H4 (cell line): ENCODE results near the gene ZNF473. TPM values are rescaled to one million over a fixed set of nuclear protein-coding genes. Genes with fewer than 3 reads are reported as not detected.

Source experiments
- DNase-seq: peaks from one replicate; pipeline ENCODE4 v3.0.0-alpha.2; 2015; ENCODE audit warnings: low spot score
- total RNA-seq: library from RNA; depleted of rRNA; stranded (reverse); fragments of >200 nt; shearing (Covaris generic); gene quantifications from 2 replicates; pipeline ENCODE4 v1.2.3, GENCODE V29; 2014

Gene ZNF473
- total RNA-seq, 1 experiment from 2014 or later = 15.8 TPM

DNA sequence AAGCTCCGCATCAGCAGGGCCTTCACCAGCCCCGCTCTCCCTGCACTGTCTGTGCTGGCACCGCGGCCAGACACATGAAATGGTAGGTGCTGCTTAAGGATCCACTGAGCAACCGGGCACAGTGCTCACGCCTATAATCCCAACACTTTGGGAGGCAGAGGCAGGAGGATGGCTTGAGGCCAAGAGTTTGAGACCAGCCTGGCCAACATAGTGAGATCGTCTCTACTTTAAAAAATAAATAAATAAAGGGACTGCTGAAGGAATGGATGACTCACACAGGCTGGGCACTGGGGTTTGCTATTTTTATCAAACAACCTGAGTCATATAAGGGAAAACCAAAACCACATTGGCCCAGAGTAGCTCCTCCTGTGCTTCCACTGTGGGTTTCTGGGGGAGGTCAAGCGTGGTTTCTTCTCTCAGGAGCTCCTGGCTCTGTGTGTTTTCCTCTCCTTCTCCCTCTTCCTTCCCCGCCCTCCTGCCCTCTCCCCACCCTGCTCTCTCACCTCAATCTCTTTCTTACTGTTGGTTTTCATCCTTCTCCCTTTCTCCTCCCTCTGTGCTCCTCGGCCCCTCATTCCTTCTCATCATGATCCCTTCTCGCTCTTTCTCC is 21.9 kb upstream of the ZNF473 start:
- DNase-seq = peak; percentile 98

DNA sequence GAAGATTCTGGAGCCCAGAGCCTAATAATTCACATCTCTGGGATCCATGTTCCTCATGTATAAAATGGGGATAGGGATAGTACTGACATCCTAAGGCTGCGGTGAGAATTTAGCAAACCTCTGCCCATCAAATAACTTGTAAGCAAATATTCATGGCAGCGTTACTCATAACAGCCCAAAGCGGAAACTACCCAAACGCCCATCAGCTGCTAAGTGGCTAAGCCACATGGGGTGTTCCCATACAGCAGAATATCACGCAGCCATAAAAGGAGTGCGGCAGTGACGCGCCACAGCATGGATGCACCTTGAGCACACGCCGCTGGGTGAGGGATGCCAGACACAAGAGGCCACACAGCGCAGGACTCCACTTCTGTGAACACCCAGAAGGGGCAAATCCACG is 20.4 kb upstream of the ZNF473 start:
- DNase-seq = no peak

DNA sequence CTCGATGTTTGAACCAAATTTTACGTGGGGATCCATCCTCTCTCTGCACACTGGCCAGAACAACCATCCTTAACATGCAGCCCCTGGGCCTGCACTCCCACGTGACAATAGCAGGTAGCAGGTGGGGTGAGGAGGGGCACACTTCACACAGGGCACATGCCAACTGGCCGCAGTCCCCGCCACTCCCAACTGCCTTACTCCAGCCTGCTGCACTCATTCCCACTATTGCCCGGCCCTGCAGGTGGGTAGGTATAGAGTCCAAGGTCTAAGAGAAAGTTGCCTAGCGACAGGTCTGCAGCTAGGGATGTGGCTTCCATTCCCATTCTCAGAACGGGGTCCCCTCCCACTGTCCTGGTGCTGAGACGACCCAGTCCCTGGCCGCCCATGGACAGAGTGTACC is 18.6 kb upstream of the ZNF473 start:
- no peak for DNase-seq

DNA sequence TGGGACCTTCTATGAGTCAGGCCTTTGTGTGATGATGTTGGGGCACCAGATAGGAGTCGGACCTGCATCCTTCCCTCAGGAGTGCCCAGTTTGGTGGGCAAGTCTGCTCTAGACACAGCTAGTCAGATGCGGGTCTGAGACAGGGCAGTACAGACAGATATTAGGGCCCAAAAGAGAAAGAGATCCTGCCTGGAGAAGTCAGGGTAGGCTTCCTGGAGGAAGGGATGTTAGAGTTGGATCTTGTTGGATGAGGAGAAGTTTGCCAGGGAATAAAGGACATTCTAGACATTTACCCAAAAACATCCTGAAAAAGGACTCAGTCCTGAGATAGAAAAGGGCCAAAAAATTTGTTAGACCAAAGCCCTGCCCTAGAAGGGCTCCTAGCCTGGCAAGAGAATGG is 17.9 kb upstream of the ZNF473 start:
- DNase-seq = no peak

DNA sequence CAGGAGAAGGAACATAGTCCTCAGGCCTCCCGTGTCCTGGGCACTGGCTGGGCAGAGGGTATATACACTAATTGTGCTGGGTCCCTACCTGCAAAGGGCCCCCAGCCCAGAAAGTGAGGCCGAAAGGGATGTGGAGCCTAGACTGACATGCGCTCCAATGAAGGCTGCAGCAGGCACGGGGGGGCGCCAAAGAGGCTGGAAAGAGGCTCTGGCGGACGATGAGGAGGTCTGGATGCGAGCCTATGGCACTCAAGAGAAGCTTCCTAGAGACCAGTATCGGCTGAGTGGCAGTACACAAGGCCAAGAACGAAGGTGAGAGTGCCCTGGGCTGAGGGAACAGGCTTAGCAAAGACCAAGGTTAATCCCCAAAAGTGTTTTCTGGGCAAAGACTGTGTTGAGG is 17.3 kb upstream of the ZNF473 start:
- no peak for DNase-seq

DNA sequence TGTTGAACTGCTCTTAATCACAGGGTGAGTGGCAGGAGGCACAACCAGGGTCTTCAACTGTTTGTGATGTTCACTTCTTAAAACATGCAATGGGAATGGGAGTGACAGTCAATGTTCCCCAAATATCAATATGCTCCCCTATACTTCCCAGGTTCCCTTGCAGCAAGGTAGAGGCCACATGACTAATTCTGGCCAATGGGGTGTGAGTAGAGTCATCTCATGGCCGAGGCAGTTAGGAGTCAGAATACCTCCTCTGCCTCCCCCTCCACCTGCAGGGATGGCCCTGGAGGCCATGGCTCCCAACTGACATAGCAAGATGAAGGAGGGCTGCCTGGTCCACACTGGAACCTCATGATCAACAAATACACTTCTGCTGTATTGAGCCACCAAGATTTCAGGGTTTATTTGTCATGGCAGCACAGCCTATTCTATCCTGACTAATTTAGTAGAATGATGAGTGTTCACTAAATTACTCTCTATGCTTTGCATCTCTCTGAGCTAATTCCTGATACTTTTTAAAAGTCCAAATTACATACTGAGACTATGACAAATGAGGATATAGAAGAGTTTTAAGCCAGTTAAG is 9.5 kb upstream of the ZNF473 start:
- DNase-seq = no peak

DNA sequence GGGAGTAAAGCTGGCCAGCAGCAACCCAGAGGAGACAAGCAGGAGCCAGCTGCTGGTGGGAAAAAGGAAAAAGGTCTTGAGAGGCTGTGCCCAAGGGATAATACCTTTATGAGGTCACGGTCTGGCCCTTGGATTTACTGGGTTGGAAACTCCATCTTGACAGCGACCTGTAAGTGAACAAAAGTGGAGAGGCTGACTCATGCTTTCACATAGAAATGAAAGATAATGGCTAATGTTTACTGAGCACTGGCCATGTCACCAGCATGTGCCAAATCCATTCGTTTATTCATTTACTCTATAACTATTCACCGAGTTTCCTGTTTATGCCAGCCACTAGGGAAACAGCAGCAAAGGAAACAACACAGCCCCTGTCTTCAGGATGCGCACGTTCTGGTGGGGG is 5.3 kb upstream of the ZNF473 start:
- no peak for DNase-seq

DNA sequence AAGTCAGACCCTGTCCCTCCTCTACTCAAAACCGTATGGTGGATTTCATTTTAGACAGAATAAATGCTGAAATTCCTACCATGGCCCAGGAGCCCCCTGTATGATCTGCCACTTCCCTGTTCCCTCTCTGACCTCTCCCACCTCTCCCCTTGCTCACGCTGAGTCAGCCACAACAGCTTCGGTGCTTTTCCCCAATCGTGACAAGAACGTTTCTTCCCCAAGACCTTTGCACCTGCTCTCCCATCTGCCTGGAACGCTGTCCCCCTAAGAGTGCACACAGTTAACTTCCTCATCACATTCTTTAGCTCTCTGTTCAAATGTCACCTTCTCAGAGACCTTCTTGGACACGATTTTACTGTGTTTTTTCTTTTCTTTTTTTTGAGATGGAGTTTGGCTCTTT is 3.0 kb upstream of the ZNF473 start:
- no peak for DNase-seq

DNA sequence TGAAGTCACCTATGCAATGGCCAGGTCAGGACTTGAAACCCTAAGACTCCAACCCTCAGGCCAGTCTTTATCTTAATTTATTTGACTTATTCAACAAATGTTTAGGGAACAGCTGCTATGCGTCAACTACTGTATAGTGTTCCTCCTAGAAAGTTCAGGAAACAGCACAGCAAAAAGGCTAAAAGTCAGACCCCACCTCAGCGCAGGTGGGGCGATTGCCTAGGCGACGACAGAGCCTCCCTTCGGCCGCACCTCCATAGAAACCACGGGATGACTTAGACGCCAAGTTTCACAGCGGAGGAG is 1.1 kb upstream of the ZNF473 start:
- no peak for DNase-seq

DNA sequence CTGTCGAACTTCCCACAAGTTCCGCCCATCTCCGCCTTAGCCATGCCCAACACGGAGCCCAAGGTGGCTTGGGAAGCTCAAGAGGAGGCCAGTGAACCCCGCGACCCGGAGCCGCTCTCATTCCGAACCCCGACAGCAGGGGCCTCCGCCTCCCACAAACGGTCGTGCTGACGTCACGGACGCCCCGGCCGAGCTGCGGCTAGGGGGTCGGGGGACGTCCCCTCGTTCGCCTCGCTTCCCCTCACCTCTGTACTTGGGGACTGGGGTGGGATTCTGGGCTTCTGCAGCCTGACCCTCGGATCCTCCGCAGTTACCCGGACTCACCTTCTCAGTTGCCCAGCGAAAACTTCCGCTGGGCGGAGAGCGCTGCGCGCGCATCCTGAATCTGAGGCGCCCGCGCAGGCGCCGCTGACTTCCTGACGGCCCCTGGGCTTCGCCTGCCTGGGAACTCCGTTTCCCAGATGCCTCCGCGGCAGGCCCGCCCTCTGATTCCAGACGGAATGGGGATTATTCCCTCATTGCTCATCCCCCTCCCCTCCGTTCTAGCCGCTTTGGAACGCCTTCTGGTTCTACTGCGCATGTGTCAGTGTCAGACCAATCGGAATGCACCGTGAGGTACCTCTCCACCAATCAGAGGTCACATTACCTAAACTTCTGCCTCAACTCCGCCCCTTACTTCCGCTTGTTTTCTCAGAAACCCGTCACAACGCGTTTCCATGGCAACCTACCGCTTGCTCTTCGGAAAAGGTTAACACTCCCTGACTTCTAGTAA is 597 bp upstream of the ZNF473 start, which contains the start of gene VRK3:
VRK3 (minus strand) TSS at position 351 of the 772 bp plus-strand sequence. CDS start 9,210 bp downstream, outside the sequence.
- peak; percentile 100 for DNase-seq

DNA sequence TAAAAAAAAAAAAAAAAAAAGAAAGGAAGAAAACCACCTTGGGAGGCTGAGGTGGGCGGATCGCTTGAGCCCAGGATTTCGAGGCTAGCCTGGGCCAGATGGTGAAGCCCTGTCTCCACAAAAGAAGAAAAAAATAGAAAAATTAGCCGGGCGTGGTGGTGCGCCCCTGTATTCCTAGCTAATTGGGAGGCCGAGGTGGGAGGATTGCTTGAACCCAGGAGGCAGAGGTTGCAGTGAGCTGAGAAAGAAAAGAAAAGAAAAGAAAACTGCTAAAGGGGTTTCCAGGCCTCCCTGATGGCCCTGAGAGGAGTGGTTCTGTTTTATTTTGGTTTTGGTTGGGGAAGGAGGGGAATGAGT is 723 bp downstream of the ZNF473 start:
- DNase-seq = no peak

DNA sequence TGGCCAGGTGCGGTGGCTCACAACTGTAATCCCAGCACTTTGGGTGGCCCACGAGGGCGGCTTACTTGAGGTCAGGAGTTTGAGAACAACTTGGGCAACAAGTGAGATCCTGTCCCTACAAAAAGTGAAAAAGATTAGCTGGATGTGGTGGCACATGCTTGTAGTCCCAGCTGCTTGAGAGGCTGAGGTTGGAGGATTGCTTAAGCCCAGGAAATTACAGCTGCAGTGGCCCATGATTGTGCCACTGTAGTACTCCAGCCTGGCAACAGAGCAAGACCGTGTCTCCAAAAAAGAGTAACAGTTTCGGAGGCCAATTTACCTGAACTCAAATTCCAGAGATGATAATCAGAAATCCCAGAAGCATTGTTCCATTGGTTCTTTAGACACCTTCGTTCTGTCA is 4.4 kb downstream of the ZNF473 start:
- DNase-seq = no peak

DNA sequence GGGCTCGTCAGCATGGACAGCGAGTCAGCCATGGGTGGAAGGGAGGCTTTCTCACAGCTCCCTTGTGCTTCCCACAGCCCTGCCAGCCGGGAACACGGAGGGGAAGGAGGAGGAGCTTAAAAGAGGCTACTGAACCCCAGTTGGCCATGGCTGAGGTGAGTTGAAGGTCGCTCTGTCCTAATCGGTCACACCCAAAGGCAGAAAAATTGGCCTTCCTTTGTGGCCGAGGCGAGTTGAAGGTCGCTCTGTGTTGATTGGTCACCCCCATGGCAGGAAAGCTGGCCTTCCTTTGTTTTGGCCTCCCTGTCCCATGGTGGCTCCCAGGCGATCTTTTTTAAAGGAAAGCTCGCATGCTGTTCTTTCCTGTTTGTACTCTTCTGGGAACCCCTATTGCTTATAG is 5.1 kb downstream of the ZNF473 start:
- DNase-seq = no peak

DNA sequence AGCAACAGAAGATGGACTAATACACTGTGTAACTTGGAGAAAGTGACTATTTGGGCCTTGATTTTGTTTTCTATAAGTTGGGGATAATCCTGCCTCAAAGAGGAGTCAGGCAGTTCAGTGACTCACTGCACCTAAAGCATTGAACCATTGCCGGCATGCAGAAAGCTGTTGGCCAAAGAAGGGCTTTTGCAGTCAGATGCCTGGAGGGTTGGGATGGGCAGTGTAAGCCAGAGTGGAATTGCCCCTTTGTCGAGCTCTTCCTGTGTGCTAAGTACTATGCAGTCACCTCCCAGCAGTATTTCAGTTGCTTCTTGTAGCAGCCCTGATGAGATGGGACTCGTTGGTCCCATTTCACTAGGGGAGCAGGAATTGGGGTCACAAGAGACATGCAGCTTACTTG is 11.1 kb downstream of the ZNF473 start:
- no peak for DNase-seq

DNA sequence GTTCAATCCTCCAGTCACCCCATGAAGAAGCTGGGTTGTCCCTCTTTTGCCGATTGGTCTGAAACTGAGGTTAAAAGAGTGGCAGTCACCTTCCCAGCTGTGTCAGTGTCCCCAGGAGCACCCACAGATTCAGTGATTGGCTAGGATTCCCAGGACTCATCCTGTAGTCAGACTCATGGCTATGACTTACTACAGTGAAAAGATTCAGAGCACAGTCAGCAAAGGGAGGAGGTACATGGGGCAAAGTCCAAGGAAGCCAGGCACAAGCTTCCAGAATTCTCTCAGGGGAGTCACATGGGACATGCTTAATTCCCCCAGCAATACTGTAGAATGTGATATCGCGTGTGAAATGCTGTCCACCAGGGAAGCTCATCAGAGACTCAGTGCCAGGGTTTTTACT is 14.2 kb downstream of the ZNF473 start:
- DNase-seq = no peak

DNA sequence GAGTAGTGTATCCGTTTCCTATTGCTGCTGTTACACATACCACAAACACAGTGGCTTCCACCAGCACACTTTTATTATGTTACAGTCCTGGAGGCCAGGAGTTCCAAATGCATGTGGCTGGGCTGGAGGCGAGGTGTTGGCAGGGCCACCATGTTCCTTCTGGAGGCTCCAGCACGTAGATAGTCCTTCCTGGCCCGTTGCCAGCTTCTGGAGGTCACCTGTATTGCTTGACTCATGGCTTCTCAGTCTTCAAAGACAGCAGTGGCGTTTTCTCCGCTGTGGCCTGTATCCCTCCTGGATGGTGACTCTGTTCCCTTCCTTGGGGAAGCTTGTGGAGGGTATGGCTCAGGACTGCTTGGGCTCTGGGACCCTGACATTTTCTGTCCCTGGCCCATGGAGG is 15.2 kb downstream of the ZNF473 start:
- DNase-seq = no peak

DNA sequence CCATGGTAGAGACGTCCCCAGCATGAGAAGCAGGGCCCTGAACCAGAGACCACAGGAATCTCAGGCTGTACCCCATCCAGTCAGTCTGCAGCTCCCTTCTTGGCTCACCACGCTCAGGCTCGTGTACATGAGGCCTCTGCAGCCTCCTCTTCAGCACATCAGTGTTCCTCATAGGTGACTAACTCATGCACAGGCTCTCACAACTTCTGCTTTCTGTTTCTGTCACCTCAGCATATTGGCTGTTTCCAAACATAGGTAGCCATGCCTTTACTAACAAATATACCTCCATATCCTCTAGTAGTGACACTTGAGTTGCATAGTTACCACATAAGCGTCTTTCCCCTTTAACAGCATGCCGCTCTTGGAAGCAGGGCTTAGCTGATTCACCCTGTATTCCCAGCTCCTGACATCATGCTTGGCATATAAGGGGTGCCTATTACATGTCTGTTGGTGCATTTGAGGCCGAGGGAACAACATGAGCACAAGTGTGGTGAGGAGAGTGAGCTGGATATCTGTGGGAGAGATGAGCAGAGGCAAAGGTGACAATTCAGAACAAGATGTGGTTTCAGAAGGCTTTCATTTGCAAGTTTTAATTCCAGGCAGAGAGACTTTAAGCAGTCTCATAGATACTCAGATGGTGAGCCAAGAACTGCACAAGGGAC is 16.7 kb downstream of the ZNF473 start:
- DNase-seq = no peak

DNA sequence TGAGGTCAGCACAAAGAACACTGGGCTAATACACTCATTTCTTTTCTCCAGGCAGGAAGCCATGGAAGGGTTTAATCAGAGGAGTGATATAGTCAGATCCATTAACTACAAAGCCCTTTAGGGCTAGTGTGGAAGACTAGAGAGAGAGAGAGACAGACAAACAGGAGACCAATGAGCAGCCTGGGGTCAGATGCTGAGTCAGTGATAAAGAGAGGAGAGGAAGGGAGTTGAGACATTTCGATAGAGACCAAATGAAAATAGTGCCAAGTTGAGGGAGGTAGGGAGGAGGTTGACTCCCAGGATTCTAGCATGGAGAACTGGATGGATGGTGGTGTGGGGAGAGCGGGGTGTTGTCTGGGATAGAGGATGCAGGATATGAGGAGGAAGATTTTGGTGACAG is 18.2 kb downstream of the ZNF473 start:
- DNase-seq = no peak

DNA sequence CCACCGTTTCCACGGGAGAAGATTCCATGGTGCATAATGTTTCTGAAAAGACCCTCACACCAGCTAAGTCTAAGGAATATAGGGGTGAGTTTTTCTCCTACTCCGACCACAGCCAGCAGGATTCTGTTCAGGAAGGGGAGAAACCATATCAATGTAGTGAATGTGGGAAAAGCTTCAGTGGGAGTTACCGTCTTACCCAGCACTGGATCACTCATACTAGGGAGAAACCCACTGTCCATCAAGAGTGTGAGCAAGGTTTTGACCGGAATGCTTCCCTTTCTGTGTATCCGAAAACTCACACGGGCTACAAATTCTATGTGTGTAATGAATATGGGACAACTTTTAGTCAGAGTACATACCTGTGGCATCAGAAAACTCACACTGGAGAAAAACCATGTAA is 19.1 kb downstream of the ZNF473 start:
- no peak for DNase-seq

DNA sequence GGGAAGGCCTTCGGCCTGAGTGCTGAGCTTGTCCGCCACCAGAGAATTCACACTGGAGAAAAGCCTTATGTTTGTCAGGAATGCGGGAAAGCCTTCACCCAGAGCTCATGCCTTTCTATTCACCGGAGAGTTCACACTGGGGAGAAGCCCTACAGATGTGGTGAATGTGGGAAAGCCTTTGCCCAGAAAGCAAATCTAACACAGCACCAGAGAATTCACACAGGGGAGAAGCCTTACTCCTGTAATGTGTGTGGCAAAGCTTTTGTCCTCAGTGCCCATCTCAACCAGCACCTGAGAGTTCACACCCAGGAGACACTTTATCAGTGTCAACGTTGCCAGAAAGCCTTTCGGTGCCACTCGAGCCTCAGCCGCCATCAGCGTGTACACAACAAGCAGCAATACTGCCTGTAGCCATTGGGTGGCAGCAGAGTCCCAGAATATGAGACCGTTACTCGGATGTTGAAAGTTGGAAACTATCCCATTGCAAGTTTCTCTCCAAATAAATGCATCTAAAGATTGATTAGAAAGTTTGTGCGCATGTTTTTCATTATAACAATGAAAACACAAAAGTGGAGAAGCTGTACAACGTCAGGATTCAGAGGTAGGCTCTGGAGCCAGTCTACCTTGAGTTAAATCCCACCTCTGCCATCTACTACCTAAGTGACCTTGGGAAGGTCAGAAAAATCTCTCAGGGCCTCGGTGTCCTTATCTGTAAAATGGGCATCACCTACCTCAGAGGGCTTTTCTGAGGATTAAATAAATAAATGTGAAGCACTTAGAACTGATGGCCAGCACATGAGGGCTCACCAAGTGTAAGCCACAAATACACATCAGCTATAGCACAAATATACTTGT is 21.1 kb downstream of the ZNF473 start:
- peak; percentile 40 for DNase-seq

DNA sequence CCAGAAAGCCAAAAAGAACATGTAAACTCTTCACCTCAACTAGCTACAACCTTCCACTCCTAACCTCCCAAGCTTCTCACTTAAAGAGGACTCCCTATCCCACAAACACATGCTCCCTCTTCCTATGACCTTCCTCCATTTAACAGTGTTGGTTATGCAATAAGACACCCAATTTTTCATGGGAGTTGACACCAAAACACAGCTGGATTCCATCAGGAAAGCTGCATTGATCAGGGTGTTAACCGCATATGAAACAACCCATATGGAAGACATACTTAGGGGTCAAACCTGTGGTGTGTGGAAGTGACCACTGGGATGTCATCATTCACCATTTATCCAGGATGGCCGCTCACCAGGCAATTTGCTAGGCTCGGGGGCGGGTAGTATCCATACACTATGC is 21.9 kb downstream of the ZNF473 start:
- DNase-seq = no peak
